ENCODE data around the gene MRPL10.

Gene MRPL10

DNA sequence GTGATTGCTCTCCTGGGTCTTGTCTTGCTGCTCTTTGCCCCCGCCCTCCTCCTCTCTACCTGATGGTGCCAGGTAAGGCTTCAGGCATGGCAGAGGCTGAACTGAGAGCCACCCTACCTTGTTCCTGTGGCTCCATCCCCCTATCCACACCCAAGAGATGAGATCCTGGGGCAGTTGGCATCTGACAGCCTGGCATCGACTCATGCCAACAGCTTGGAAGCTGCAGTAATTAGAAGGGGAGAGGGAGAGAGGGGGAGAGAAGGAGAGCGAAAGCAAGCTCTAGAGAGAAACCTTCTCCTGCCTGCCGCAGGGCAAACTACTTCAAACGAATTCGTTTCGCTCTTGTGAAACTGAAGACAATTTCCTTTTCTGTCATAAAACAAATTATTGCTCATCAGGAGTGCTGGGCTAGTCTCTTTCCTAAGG, 33.5 kb upstream of the MRPL10 start:
- Histone ChIP-seq H3K4me2 (peak overlapping the region in 1 of 11 experiments; percentile 10; a peak in 1 of 22 replicates), H3K27ac (no peak overlapping the region), H3K4me3 (no peak overlapping the region), H3K27me3 (peaks cover 0 to under 1% (median 0%) of the 10 kb centered on the region in 11 experiments; a peak in 3 of 22 replicates), H3K4me1 (peaks cover 0 to 24% (median 6%) of the 10 kb centered on the region in 10 experiments; a peak in 10 of 20 replicates), H3K36me3 (no peaks in the 10 kb centered on the region), H3K9ac (no peak overlapping the region), H3K9me3 (replicated peaks in 1 of 11) (no peaks in the 10 kb centered on the region), H4K20me1 (no peaks in the 10 kb centered on the region; a peak in 1 of 22 replicates)
- no peak for TF ChIP-seq Cebpa-rat (IDR thresholded peaks at IDR 0.05)

DNA sequence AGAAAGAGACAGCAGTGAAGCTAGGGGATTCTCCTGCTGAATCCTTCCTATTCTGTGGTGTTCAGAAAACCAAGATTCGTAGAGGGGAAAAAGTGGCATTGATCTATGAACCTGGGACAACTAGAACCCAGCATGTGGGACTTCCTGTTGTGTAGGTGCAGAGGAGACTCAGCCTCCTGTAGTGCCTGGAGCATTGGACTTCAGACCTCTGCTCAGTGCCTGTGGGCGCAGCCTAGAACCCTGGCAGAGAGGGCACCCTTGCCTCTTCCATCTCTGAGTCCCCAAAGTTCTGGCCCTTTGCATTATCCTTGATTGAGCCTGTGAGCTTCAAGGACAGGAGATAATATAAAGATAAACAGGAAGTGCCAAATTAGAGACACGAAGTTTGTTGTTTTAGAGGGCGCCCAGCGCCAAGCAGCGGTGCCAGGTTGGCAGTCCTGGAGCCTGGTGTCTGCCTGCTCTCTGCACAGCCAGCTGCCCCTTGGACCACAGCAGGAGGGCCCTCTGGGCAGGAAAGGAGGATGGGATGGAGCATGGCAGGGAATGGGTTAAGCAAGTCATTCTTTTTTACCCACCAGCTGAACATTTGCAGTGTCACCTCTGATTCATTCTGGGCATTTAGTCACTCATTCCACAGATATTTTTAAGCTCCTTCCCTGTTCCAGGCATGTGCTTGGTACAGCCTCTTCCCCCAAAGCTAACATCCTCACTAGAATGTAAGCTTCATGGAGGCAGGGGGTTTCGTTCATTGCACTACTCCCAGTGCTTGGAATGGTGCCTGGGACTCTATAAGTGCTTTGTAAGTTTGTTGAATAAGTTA, 31.5 kb upstream of the MRPL10 start:
- peak overlapping the region in 5 of 11 experiments; percentile 13 to 71 (median 61); a peak in 7 of 22 replicates for H3K27ac ChIP-seq
- H3K9ac ChIP-seq = no peak overlapping the region; a peak in 1 of 22 replicates
- H3K27me3 ChIP-seq = peaks cover 0 to 13% (median 3%) of the 10 kb centered on the region in 11 experiments; a peak in 7 of 22 replicates
- H3K9me3 ChIP-seq (replicated peaks in 1 of 11) = no peaks in the 10 kb centered on the region
- TF ChIP-seq Cebpa-rat (IDR thresholded peaks at IDR 0.05) = no peak
- peaks cover 0 to 30% (median 8%) of the 10 kb centered on the region in 10 experiments; a peak in 10 of 20 replicates for H3K4me1 ChIP-seq
- H3K4me3 ChIP-seq = no peak overlapping the region
- H4K20me1 ChIP-seq = no peaks in the 10 kb centered on the region; a peak in 1 of 22 replicates
- H3K4me2 ChIP-seq = peak overlapping the region in 6 of 11 experiments; percentile 9 to 76 (median 61); a peak in 10 of 22 replicates
- no peaks in the 10 kb centered on the region for H3K36me3 ChIP-seq

DNA sequence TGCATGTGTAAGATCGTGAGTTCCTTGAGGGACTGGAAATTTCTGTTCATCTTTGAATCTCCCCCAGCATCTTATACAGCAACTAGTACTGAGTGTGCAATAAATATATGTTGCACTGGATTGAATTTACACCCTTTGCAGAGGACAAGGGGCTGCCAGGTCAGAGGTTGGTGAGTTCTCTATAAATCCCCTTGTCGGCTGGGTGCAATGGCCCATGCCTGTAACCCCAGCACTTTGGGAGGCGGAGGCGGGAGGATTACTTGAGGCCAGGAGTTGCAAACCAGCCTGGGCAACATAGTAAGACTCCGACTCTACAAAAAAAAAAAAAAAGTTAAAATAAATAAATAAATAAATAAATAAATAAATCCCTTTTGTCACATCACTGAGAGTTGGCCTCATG, 29.0 kb upstream of the MRPL10 start:
- TF ChIP-seq Cebpa-rat (IDR thresholded peaks at IDR 0.05) = no peak
- Histone ChIP-seq H3K9me3 (replicated peaks in 1 of 11) (no peaks in the 10 kb centered on the region), H3K4me3 (no peak overlapping the region), H3K27me3 (peaks cover 6 to 37% (median 25%) of the 10 kb centered on the region in 11 experiments), H3K9ac (no peak overlapping the region), H3K4me1 (peaks cover 0 to 53% (median 12%) of the 10 kb centered on the region in 10 experiments; a peak in 10 of 20 replicates), H3K4me2 (no peak overlapping the region), H4K20me1 (0 out of 22 replicates have a peak, but pooled peaks cover 0 to 3% (median 0%) of the 10 kb centered on the region in 11 experiments), H3K27ac (no peak overlapping the region), H3K36me3 (no peaks in the 10 kb centered on the region)

DNA sequence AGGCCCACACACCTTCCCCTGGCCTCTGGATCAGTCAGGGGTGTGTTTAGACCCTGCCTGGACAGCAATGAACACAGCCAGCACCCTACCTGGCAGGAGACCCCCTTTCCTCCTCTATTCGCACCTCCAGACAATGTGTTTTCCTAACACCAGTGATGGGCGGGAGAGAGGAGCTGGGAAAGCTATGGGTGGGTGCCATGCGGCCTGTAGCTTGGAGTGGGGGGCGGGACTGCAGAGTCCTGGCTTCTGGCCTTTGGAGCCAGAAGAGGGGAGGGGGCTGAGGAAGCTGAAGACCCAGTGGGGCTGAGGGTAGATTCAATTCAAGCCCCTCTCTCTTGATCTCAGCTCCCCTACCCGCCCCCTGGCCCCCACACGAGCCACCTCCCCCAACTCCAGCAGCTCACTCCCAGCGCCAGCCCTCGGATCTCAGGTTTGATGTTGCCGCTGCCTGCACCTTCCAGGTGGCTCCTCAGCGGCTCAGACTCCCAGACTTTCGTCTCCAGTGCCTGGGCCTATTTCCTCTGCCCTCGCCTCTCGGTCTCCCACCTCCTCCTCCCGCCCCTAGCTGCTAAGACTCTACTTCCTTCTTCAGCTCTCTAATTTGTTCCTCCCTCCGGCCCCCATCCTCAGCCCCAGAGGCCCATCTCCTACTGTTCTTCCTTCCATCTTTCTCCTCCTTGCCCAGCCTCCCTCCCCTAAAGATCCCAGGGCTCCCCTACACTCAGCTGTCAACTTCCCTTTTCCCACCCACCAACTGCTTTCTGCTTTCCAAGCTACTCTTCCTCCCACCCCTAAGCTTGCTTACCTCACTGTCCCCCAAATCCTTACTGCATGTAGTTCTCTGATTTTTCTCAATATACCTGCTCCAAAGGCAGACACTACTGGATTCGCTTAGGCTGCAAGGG, 26.5 kb upstream of the MRPL10 start:
- Histone ChIP-seq H3K4me1 (peaks cover 0 to 38% (median 6%) of the 10 kb centered on the region in 10 experiments; a peak in 10 of 20 replicates), H3K27ac (no peak overlapping the region), H3K9ac (no peak overlapping the region), H3K27me3 (peaks cover 32 to 63% (median 51%) of the 10 kb centered on the region in 11 experiments), H3K9me3 (replicated peaks in 1 of 11) (no peaks in the 10 kb centered on the region), H3K36me3 (no peaks in the 10 kb centered on the region), H3K4me2 (peak overlapping the region in 5 of 11 experiments; percentile 14 to 75 (median 47); a peak in 8 of 22 replicates), H4K20me1 (peaks cover 0 to 12% (median 0%) of the 10 kb centered on the region in 11 experiments; a peak in 5 of 22 replicates), H3K4me3 (no peak overlapping the region)
- TF ChIP-seq Cebpa-rat (IDR thresholded peaks at IDR 0.05) = no peak

DNA sequence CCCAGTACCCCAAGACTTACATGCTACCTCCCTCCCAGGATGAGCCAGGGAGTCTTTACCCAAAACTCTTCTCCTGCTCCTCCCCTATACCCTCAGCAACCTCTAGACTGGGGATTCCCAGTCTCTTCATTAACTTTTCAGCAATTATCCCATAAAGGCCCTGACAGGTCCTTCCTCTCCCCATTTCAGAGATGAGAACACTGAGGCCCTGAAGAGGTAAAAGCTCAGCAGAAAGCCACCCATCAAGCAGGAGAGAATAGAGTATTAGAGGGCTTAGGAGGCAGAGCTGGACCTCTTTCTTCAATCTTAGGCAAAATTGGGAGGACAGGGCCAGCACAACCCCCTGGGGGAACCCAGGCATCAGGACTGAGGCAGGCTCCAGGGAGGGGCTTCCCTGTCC, 25.5 kb upstream of the MRPL10 start:
- Histone ChIP-seq H3K36me3 (no peaks in the 10 kb centered on the region), H3K4me3 (no peak overlapping the region), H3K4me2 (peak overlapping the region in 3 of 11 experiments; percentile 40 to 75 (median 66); a peak in 4 of 22 replicates), H4K20me1 (peaks cover 0 to 12% (median 0%) of the 10 kb centered on the region in 11 experiments; a peak in 5 of 22 replicates), H3K4me1 (peaks cover 0 to 39% (median 3%) of the 10 kb centered on the region in 10 experiments; a peak in 8 of 20 replicates), H3K9ac (no peak overlapping the region), H3K9me3 (replicated peaks in 1 of 11) (no peaks in the 10 kb centered on the region), H3K27me3 (peaks cover 42 to 73% (median 61%) of the 10 kb centered on the region in 11 experiments), H3K27ac (no peak overlapping the region)
- no peak for TF ChIP-seq Cebpa-rat (IDR thresholded peaks at IDR 0.05)

DNA sequence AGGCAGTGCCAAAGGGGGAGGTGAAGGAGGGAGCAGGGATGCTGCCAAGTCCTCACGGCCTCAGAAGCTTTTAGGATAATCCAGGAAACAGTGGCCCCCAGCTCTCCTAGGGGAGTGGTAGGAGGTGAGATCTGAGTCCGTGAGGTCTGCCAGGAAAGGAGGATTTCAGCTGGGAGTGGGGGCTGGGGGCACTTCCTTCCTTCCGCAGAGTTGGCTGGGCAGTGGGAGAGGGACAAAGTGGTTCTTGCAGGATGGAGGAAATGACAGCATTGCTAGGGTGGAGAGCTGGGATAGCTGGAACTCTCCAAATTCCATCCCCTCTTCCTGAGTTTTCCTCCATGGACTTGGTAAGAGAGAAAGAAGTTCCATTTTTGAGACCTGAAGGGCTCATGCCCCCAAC, 24.4 kb upstream of the MRPL10 start:
- no peak for TF ChIP-seq Cebpa-rat (IDR thresholded peaks at IDR 0.05)
- H3K4me1 ChIP-seq = peaks cover 0 to 44% (median 3%) of the 10 kb centered on the region in 10 experiments; a peak in 8 of 20 replicates
- peak overlapping the region in 3 of 11 experiments; percentile 4 to 38 (median 35); a peak in 6 of 22 replicates for H3K4me2 ChIP-seq
- no peak overlapping the region for H3K9ac ChIP-seq
- no peaks in the 10 kb centered on the region for H3K36me3 ChIP-seq
- no peak overlapping the region for H3K27ac ChIP-seq
- no peaks in the 10 kb centered on the region for H3K9me3 ChIP-seq (replicated peaks in 1 of 11)
- peaks cover 53 to 84% (median 72%) of the 10 kb centered on the region in 11 experiments for H3K27me3 ChIP-seq
- peaks cover 0 to 14% (median 2%) of the 10 kb centered on the region in 11 experiments; a peak in 10 of 22 replicates for H4K20me1 ChIP-seq
- no peak overlapping the region for H3K4me3 ChIP-seq

DNA sequence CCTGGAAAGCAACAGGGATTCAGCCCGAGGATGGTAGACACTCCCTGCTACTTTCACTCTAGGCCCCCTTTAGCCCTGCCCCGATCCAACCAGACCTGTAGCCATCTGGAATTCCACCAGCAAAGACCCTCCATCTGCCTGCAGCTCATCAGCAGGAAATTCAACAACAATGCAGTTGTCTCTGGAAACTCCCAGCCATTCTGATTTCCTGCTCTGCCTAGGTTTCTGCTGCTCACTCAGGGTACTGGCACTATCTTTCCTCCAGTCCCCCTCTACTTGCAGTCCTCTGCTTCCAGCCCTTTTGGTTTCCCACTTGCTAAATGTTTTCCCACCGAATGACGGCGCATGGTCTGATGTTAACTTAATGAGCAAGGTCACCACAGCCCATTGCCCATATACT, 22.3 kb upstream of the MRPL10 start:
- peaks cover 74 to 99% (median 90%) of the 10 kb centered on the region in 11 experiments for H3K27me3 ChIP-seq

More for the DNA sequence above, 22.3 kb upstream of the MRPL10 start:
- H3K4me3 ChIP-seq = no peak overlapping the region
- H3K9me3 ChIP-seq (replicated peaks in 1 of 11) = no peaks in the 10 kb centered on the region
- no peak overlapping the region for H3K9ac ChIP-seq
- H3K36me3 ChIP-seq = no peaks in the 10 kb centered on the region
- no peak overlapping the region for H3K4me2 ChIP-seq
- no peak overlapping the region for H3K27ac ChIP-seq
- no peak for TF ChIP-seq Cebpa-rat (IDR thresholded peaks at IDR 0.05)
- peaks cover 0 to 31% (median 12%) of the 10 kb centered on the region in 11 experiments; a peak in 10 of 22 replicates for H4K20me1 ChIP-seq
- H3K4me1 ChIP-seq = peaks cover 0 to 45% (median 3%) of the 10 kb centered on the region in 10 experiments; a peak in 8 of 20 replicates
